H4 (cell line): ENCODE measurements around the gene RINT1. TPM values are rescaled to one million over a fixed set of nuclear protein-coding genes. Genes with fewer than 3 reads are reported as not detected.

Experiments
- DNase-seq: peaks from one replicate; pipeline ENCODE4 v3.0.0-alpha.2; 2015; ENCODE audit warnings: low spot score
- total RNA-seq: library from RNA; depleted of rRNA; stranded (reverse); fragments of >200 nt; shearing (Covaris generic); gene quantifications from 2 replicates; pipeline ENCODE4 v1.2.3, GENCODE V29; 2014

Gene RINT1
- total RNA-seq, 1 experiment from 2014 or later, result 7.7 TPM

- no peak for DNase-seq
These were observed 884 bp downstream of the RINT1 start for GRCh38 chr7:105532709-105533460.

GRCh38 chr7:105538339-105538738, 6.3 kb downstream of the RINT1 start:
- DNase-seq, result no peak

GRCh38 chr7:105559926-105560325, 27.9 kb downstream of the RINT1 start:
- no peak for DNase-seq

GRCh38 chr7:105565190-105565589, 33.2 kb downstream of the RINT1 start:
- no peak for DNase-seq

GRCh38 chr7:105567024-105567423, 35.0 kb downstream of the RINT1 start:
- DNase-seq, result no peak

- DNase-seq, result no peak
These were observed 35.8 kb downstream of the RINT1 start for GRCh38 chr7:105567821-105568220.

- DNase-seq, result no peak
These were observed 39.9 kb downstream of the RINT1 start for GRCh38 chr7:105571891-105572290.

GRCh38 chr7:105577251-105577650, 45.2 kb downstream of the RINT1 start:
- DNase-seq, result no peak

GRCh38 chr7:105578496-105578895, 46.5 kb downstream of the RINT1 start:
- no peak for DNase-seq

GRCh38 chr7:105580022-105580740, 48.2 kb downstream of the RINT1 start:
- DNase-seq, result peak; percentile 54

GRCh38 chr7:105581066-105581811, 49.2 kb downstream of the RINT1 start, which contains the start of gene EFCAB10:
EFCAB10 (minus strand) TSS chr7:105581493; CDS start chr7:105581463, 30 bp downstream.
- no peak for DNase-seq

GRCh38 chr7:105583061-105583460, 51.1 kb downstream of the RINT1 start:
- DNase-seq, result no peak

- DNase-seq, result no peak
These were observed 52.2 kb downstream of the RINT1 start for GRCh38 chr7:105584165-105584564.

- no peak for DNase-seq
These were observed 54.0 kb downstream of the RINT1 start for GRCh38 chr7:105585850-105586500.

- DNase-seq, result no peak
These were observed 56.1 kb downstream of the RINT1 start for GRCh38 chr7:105587909-105588635.

GRCh38 chr7:105589356-105590077, 57.5 kb downstream of the RINT1 start:
- DNase-seq, result peak; percentile 81

- DNase-seq, result no peak
These were observed 58.8 kb downstream of the RINT1 start for GRCh38 chr7:105590793-105591192.

GRCh38 chr7:105591522-105591921, 59.5 kb downstream of the RINT1 start:
- no peak for DNase-seq

- no peak for DNase-seq
These were observed 62.0 kb downstream of the RINT1 start for GRCh38 chr7:105594034-105594433.

- no peak for DNase-seq
These were observed 64.9 kb downstream of the RINT1 start for GRCh38 chr7:105596866-105597265.
